ENCODE results near the gene NHS. TPM values are rescaled to one million over a fixed set of nuclear protein-coding genes. Genes with fewer than 3 reads are reported as not detected.

NHS gene
- total RNA-seq, 6 experiments from 2014 or later = 0.06 to 0.27 (median 0.12) TPM

GRCh38 chrX:17705211-17705610 is 330.2 kb downstream of the NHS start:
- no peaks in the 10 kb centered on the region for H3K4me1 ChIP-seq
- 39% methylated on average over 2 of the region's 2 CpGs for WGBS (ENCODE audit: insufficient coverage, low coverage, low lambda C conversion rate, missing lambda C conversion rate)

GRCh38 chrX:17706676-17707075 is 331.7 kb downstream of the NHS start:
- no peaks in the 10 kb centered on the region for H3K36me3 ChIP-seq
- ATAC-seq (peak in 2 of 4 donors; percentile 11 to 61), DNase-seq (no peak)
- intact Hi-C loops (cut with DNase I) = no loop called here
- H3K4me3 ChIP-seq = no peak overlapping the region
- H3K4me1 ChIP-seq = no peaks in the 10 kb centered on the region
- no peaks in the 10 kb centered on the region for H3K9me3 ChIP-seq
- TF ChIP-seq POLR2A (IDR thresholded peaks at IDR 0.05) (no peak), CTCF (IDR thresholded peaks at IDR 0.05) (no peak)
- WGBS (ENCODE audit: insufficient coverage, low coverage, low lambda C conversion rate, missing lambda C conversion rate) = 68% methylated on average over 4 of the region's 4 CpGs
- H3K27me3 ChIP-seq = no peaks in the 10 kb centered on the region
- H3K27ac ChIP-seq = no peak overlapping the region

More at GRCh38 chrX:17705211-17705610, 330.2 kb downstream of the NHS start:
- Histone ChIP-seq H3K27ac (no peak overlapping the region), H3K27me3 (no peaks in the 10 kb centered on the region), H3K36me3 (no peaks in the 10 kb centered on the region), H3K4me3 (no peak overlapping the region), H3K9me3 (no peaks in the 10 kb centered on the region)
- intact Hi-C loops (cut with DNase I) = no loop called here
- ATAC-seq = no peak
- TF ChIP-seq POLR2A (IDR thresholded peaks at IDR 0.05) (no peak), CTCF (IDR thresholded peaks at IDR 0.05) (no peak)
- DNase-seq = no peak

GRCh38 chrX:17707731-17708130 is 332.7 kb downstream of the NHS start:
- intact Hi-C loops (cut with DNase I) = no loop called here
- no peak overlapping the region for H3K4me3 ChIP-seq
- H3K4me1 ChIP-seq = no peaks in the 10 kb centered on the region
- no peak for ATAC-seq
- no peaks in the 10 kb centered on the region for H3K36me3 ChIP-seq
- TF ChIP-seq POLR2A (IDR thresholded peaks at IDR 0.05) = no peak
- no peak for TF ChIP-seq CTCF (IDR thresholded peaks at IDR 0.05)
- no peak overlapping the region for H3K27ac ChIP-seq
- no peaks in the 10 kb centered on the region for H3K27me3 ChIP-seq
- no peak for DNase-seq
- 58% methylated on average over 3 of the region's 3 CpGs for WGBS (ENCODE audit: insufficient coverage, low coverage, low lambda C conversion rate, missing lambda C conversion rate)
- H3K9me3 ChIP-seq = no peaks in the 10 kb centered on the region

GRCh38 chrX:17710871-17711301 is 335.9 kb downstream of the NHS start:
- intact Hi-C loops (cut with DNase I) = no loop called here
- Histone ChIP-seq H3K36me3 (no peaks in the 10 kb centered on the region), H3K9me3 (no peaks in the 10 kb centered on the region), H3K4me3 (no peak overlapping the region), H3K27ac (no peak overlapping the region), H3K27me3 (no peaks in the 10 kb centered on the region), H3K4me1 (no peaks in the 10 kb centered on the region)
- no peak for TF ChIP-seq POLR2A (IDR thresholded peaks at IDR 0.05)
- TF ChIP-seq CTCF (IDR thresholded peaks at IDR 0.05) = no peak
- ATAC-seq (peak in 1 of 4 donors; percentile 22), DNase-seq (no peak)
- 40% methylated on average over 1 of the region's 1 CpG for WGBS (ENCODE audit: insufficient coverage, low coverage, low lambda C conversion rate, missing lambda C conversion rate)

GRCh38 chrX:17713288-17713687 is 338.3 kb downstream of the NHS start:
- ATAC-seq = no peak
- DNase-seq = no peak
- TF ChIP-seq POLR2A (IDR thresholded peaks at IDR 0.05) (no peak), CTCF (IDR thresholded peaks at IDR 0.05) (no peak)

More at GRCh38 chrX:17713288-17713687, 338.3 kb downstream of the NHS start:
- H3K27ac ChIP-seq = no peak overlapping the region
- no peaks in the 10 kb centered on the region for H3K9me3 ChIP-seq
- no peaks in the 10 kb centered on the region for H3K4me1 ChIP-seq
- 27% methylated on average over 2 of the region's 2 CpGs for WGBS (ENCODE audit: insufficient coverage, low coverage, low lambda C conversion rate, missing lambda C conversion rate)
- no peaks in the 10 kb centered on the region for H3K36me3 ChIP-seq
- no peak overlapping the region for H3K4me3 ChIP-seq
- intact Hi-C loops (cut with DNase I) = no loop called here
- H3K27me3 ChIP-seq = no peaks in the 10 kb centered on the region
